Activated CD8-positive, alpha-beta memory T cell treated with anti-CD3 and anti-CD28 coated beads, Interleukin-2, amount 10 ng/mL, durations not matched to agents 7 days and 5 days (primary cell): ENCODE results near the gene ZNF724. TPM values are rescaled to one million over a fixed set of nuclear protein-coding genes. Genes with fewer than 3 reads are reported as not detected.

Experiments
- ATAC-seq: fragments of 150-1000 bp; cut with Tn5 transposase; one replicate; pipeline ENCODE4 v1.10.0; 2021; ENCODE audit warnings: moderate library complexity
- CTCF ChIA-PET: fragments of 350-600 bp; sonication (Branson Sonifier 250); formaldehyde crosslinking; loops from one replicate; lab custom pipeline; 2021; ENCODE audit warnings: antibody characterized with exemption; lab: Charles Lee
- DNase-seq: peaks from one replicate; pipeline ENCODE4 v3.0.0-alpha.2; 2020
- H3K27ac Mint-ChIP-seq: one replicate; pipeline ENCODE4 v1.8.0; 2021; ENCODE audit warnings: mild to moderate bottlenecking, mixed read lengths
- H3K27me3 Mint-ChIP-seq: one replicate; pipeline ENCODE4 v1.8.0; 2021; ENCODE audit warnings: mixed read lengths
- H3K36me3 Mint-ChIP-seq: one replicate; pipeline ENCODE4 v1.8.0; 2021; ENCODE audit warnings: mild to moderate bottlenecking, mixed read lengths
- H3K4me1 Mint-ChIP-seq: one replicate; pipeline ENCODE4 v1.8.0; 2021; ENCODE audit warnings: mixed read lengths
- H3K4me3 Mint-ChIP-seq: one replicate; pipeline ENCODE4 v1.8.0; 2021; ENCODE audit warnings: mild to moderate bottlenecking, moderate library complexity, mixed read lengths
- H3K9me3 Mint-ChIP-seq: one replicate; pipeline ENCODE4 v1.8.0; 2022; ENCODE audit warnings: low read depth, mixed read lengths
- total RNA-seq, 2 experiments: library from RNA; stranded (reverse); gene quantifications; one replicate each; pipeline ENCODE4 v1.2.3, GENCODE V29; 2021

ZNF724 gene
- total RNA-seq, 2 experiments from 2014 or later: 13.6 to 15.8 TPM

- Mint-ChIP-seq H3K36me3 (peaks cover 1% of the 10 kb centered on the region), H3K4me1 (no peaks in the 10 kb centered on the region), H3K27me3 (no peaks in the 10 kb centered on the region), H3K27ac (no peak overlapping the region), H3K9me3 (peaks cover 33% of the 10 kb centered on the region), H3K4me3 (no peak overlapping the region)
- CTCF ChIA-PET: no interaction called here
- no peak for ATAC-seq
- no peak for DNase-seq
Measured at GRCh38 chr19:23183251-23183650, 66.9 kb downstream of the ZNF724 start.

Other genes starting within 250 kb of the ZNF724 start
- not detected for gene ZNF728, start 247.2 kb downstream of the ZNF724 start, total RNA-seq
- gene ZNF730, start 133.4 kb downstream of the ZNF724 start, total RNA-seq: under 1 TPM; 0.45 to 0.50 TPM
- gene ZNF91, start 145.1 kb upstream of the ZNF724 start, total RNA-seq: 10 to 100 TPM; 23.6 to 35.7 TPM